NCI-H69 (cell line): ENCODE data around the gene GSTM1.
"Not testable (repeated sequence)": the region's sequence is repeated elsewhere in the genome, so short reads cannot be mapped to it uniquely, and the experiment has no call there.

Source experiments
- DNase-seq: peaks from one replicate; lab custom pipeline; 2025; lab: John Stamatoyannopoulos, UW

The GSTM1 gene

DNA sequence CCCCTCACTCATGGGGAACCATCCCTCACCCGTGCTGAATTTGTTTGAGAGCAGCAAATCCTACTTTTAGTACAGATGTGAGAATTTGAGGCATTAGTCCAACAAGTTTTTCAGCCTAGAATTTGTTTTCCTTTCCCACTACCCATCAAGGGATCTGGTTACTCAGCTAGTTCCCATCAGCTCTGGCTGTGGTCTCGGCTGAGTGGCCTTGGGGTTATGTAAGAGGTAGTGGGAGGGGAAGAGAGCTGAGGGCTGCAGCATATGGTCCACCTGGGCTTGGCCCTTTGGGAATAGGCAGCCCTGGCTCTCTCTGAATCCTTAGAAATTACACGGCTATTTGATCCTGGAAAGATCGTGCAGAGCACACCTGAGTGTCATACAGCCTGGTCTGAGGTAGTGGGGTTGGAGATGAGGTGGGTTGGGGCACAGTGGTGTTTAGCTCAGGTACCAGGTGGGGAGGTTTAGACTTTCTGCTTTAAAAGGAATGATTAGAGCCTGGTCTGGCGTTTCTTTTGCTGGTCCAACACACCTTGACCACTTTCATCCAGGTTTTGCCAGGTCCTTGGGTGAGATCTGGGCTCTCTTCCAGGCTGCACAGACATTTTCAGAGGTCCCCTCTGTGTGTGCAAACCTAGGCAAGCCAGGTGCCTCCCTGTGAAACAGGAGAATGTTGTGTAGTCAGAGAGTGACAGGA lies 27.5 kb upstream of the GSTM1 start:
- DNase-seq: peak; percentile 91

DNA sequence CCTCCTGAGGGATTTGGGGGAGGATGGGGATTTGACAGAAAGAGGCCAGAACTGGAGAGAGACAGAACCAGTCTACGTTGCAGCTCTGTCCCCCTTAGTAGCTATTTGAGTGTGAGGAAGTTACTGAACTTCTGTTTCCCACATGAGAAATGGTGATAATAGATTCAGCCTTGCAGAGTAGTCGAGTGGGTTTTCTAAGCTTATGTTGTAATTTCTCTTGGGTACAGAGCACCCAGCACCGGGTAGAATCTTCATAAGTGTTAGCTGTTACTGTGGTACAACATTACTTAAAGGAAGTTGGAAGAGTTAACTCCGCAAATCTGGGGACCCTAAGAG lies 27.0 kb upstream of the GSTM1 start:
- DNase-seq: not testable (repeated sequence)

DNA sequence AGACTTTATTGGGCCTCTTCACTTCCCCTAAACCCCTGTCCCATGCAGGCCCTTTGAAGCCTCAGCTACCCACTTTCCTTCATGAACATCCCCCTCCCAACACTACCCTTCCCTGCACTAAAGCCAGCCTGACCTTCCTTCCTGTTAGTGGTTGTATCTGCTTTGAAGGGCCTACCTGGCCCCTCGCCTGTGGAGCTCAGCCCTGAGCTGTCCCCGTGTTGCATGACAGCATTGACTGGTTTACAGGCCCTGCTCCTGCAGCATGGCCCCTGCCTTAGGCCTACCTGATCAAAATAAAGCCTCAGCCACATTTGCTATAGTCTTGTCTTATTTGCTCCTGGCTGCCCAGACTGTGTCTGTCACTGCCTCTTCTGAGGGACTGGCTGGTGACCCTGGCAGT lies 26.2 kb upstream of the GSTM1 start:
- no peak for DNase-seq

DNA sequence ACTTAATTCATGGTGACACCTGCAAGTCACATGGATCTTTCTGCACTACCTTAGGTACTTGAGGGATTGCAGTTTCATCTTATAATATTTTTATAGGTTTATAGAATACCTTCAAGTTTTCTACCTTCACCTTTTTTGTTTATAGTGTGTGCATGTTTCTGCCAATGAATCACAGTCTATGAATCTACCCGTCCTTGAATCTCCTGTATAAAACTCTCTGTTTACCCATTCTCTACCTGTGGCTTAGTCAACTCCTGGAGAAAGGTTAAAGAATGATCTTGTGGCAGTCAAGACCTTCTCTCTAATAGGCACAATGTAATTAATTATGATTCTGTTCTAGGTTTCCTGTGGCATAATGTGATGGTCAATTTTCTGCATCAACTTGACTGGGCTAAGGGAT lies 22.9 kb upstream of the GSTM1 start:
- DNase-seq: no peak

GRCh38 chr1:109667452-109668122 lies 20.0 kb upstream of the GSTM1 start, which contains the start of gene GSTM2:
GSTM2 (plus strand) TSS chr1:109668057; CDS start chr1:109668116, 59 bp downstream.
- DNase-seq: peak; percentile 85

- no peak for DNase-seq
Observed at GRCh38 chr1:109668123-109668775, 19.4 kb upstream of the GSTM1 start.

DNA sequence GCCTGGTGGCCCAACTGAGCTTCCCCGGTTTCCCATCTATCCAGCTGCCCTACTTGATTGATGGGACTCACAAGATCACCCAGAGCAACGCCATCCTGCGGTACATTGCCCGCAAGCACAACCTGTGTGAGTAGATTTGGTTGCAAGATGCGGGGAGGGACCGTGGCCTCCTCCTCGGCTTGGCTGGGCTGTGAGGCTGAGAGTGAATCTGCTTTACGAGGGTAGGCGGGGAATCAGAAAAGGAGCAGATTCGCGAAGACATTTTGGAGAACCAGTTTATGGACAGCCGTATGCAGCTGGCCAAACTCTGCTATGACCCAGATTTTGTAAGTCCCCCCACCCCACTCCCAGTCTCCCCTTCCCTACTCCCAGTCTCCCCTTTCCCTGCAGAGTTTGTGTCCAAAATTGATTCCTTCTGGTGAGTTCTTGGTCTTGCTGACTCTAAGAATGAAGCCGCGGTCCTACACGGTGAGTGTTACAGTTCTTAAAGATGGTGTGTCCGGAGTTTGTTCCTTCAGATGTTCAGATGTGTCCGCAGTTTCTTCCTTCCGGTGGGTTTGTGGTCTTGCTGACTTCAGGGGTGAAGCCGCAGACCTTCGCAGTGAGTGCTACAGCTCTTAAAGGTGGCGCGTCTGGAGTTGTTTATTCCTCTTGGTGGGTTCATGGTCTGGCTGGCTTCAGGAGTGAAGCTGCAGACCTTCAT lies 18.2 kb upstream of the GSTM1 start:
- DNase-seq: no peak

DNA sequence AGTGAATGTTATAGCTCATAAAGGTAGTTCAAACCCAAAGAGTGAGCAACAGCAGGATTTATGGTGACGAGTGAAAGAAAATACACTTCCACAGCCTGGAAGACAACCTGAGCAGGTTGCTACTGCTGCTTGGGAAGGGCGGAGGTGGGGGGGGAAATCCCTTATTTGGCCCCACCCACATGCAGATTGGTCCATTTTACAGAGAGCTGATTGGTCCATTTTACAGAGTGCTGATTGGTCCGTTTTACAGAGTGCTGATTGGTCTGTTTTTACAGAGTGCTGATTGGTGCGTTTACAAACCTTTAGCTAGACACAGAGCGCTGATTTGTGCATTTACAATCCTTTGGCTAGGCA lies 17.7 kb upstream of the GSTM1 start:
- DNase-seq: not testable (repeated sequence)

DNA sequence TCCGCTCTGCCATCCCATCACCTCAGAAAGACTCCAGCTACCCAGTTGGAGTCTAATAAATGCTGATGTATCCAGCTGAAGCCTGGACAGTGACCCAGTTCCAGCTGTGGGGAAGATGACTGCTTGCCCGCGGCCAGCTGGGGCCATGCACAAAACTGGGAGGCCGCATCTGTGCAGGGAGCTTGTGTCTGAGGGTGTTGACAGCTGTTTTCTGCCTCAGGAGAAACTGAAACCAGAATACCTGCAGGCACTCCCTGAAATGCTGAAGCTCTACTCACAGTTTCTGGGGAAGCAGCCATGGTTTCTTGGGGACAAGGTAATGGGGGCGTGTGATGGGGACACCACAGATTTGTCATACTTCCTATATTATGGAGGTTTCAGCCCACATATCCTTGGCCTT lies 16.6 kb upstream of the GSTM1 start:
- DNase-seq: no peak

GRCh38 chr1:109673861-109674260 lies 13.8 kb upstream of the GSTM1 start:
- DNase-seq: not testable (repeated sequence)

GRCh38 chr1:109676683-109677381 lies 10.8 kb upstream of the GSTM1 start:
- DNase-seq: not testable (repeated sequence)

GRCh38 chr1:109677459-109677858 lies 10.2 kb upstream of the GSTM1 start:
- no peak for DNase-seq

GRCh38 chr1:109678637-109679036 lies 9.0 kb upstream of the GSTM1 start:
- not testable (repeated sequence) for DNase-seq

DNA sequence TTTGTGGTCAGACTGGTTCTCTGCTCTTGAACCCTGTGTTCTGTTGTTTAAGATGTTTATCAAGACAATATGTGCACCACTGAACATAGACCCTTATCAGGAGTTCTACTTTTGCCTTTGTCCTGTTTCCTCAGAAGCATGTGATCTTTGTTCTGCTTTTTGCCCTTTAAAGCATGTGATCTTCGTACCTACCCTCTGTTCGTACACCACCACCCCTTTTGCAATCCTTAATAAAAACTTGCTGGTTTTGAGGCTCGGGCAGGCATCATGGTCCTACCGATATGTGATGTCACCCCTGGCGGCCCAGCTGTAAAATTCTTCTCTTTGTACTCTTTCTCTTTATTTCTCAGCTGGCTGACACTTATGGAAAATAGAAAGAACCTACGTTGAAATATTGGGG lies 2.8 kb upstream of the GSTM1 start:
- DNase-seq: not testable (repeated sequence)

- DNase-seq: not testable (repeated sequence)
Observed at GRCh38 chr1:109685399-109685798, 2.2 kb upstream of the GSTM1 start.

GRCh38 chr1:109685890-109686289 lies 1.7 kb upstream of the GSTM1 start:
- DNase-seq: not testable (repeated sequence)

- DNase-seq: not testable (repeated sequence)
Observed at GRCh38 chr1:109687109-109687508, 508 bp upstream of the GSTM1 start.

- DNase-seq: no peak
Observed at GRCh38 chr1:109689844-109690405, 2.3 kb downstream of the GSTM1 start.

DNA sequence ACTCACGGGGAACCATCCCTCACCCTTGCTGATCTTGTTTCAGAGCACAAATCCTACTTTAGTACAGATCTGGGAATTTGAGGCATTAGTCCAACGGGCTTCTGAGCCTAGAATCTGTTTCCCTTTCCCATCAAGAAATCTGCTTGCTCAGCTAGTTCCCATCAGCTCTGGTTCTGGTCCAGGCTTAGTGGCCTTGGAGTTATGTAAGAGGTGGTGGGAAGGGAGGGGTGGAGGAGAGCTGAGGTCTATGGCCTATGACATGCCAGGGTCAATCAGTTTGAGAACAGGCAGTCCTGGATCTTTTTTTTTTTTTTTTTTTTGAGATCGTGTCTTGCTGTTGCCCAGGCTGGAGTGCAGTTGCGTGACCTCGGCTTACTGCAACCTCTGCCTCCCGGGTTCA lies 4.1 kb downstream of the GSTM1 start:
- DNase-seq: no peak

- DNase-seq: not testable (repeated sequence)
Observed at GRCh38 chr1:109694400-109694799, 6.8 kb downstream of the GSTM1 start.

DNA sequence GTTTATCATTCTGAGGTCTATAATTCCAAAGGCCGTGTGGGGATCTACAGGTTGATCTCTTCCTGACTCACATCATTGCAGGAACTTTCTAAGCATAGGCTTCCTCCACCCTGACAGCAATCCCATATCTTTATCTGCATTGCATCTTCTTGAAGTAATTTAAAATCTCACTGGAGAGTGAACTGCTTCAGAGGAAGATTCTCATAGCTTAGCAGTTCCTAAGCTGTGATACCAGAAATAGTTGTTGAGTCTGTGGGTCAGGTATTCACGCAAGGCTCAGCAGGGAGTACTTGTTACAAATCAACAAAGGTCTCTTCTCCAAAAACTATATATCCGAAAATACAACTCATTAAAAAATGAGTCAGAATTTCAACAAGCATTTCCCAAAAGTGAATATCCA lies 7.5 kb downstream of the GSTM1 start:
- DNase-seq: not testable (repeated sequence)

- no peak for DNase-seq
Observed at GRCh38 chr1:109697066-109697465, 9.4 kb downstream of the GSTM1 start.
